ENCODE measurements around the gene CLDN6. TPM values are rescaled to one million over a fixed set of nuclear protein-coding genes. Genes with fewer than 3 reads are reported as not detected.

CLDN6 gene
- total and polyA plus RNA-seq, 2 donors (not counting 1 experiment from before 2014, with no cell fraction given): 0.03 TPM; not detected in 1

DNA sequence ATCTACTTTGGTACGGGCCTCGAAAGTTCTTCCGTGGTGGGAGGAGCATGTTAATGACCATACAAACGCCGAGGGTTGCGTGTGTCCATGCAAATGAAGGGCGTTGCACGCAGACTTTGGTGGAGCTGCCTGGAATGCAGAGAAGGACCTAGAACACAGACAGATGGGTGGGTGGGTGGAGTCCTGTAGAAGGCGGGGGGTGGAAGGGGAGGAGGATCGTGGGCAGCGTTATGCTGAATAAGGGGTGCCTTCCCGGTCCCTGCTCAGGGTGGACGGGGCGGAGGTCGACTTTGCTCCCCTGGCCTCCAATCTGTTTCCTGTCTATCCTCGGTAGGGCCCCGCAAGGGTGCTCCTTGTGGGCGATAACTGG lies 49.6 kb downstream of the CLDN6 start:
- TF ChIP-seq EZH2 (IDR thresholded peaks at IDR 0.05; ENCODE audit: low read length, missing control alignments): no peak
- TF ChIP-seq, protein P1, sequence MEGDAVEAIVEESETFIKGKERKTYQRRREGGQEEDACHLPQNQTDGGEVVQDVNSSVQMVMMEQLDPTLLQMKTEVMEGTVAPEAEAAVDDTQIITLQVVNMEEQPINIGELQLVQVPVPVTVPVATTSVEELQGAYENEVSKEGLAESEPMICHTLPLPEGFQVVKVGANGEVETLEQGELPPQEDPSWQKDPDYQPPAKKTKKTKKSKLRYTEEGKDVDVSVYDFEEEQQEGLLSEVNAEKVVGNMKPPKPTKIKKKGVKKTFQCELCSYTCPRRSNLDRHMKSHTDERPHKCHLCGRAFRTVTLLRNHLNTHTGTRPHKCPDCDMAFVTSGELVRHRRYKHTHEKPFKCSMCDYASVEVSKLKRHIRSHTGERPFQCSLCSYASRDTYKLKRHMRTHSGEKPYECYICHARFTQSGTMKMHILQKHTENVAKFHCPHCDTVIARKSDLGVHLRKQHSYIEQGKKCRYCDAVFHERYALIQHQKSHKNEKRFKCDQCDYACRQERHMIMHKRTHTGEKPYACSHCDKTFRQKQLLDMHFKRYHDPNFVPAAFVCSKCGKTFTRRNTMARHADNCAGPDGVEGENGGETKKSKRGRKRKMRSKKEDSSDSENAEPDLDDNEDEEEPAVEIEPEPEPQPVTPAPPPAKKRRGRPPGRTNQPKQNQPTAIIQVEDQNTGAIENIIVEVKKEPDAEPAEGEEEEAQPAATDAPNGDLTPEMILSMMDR (conservative IDR thresholded peaks at IDR 0.05 in 1 of 2, IDR thresholded peaks at IDR 0.05 in 1 of 2; ENCODE audit: low read depth in 1 of 2, low read length in 2 of 2): no peak
- H3K9me3 ChIP-seq (ENCODE audit: control insufficient read depth, insufficient read depth, low read depth, low read length): no peaks in the 10 kb centered on the region
- no peak overlapping the region for H3K4me3 ChIP-seq (replicated peaks in 1 of 4; ENCODE audit: control extremely low read depth in 1 of 4, insufficient read depth in 1 of 4, low read depth in 3 of 4, low read length in 4 of 4)
- no peaks in the 10 kb centered on the region for H3K36me3 ChIP-seq (ENCODE audit: control insufficient read depth, insufficient read depth, low read length)
- H3K79me2 ChIP-seq (ENCODE audit: control insufficient read depth, insufficient read depth, low read length): no peaks in the 10 kb centered on the region
- H3K4me1 ChIP-seq (ENCODE audit: control insufficient read depth, extremely low read depth, insufficient read depth, low read length): peaks cover 2% of the 10 kb centered on the region
- H3K9ac ChIP-seq (ENCODE audit: insufficient read depth, low read length): no peak overlapping the region
- no peak overlapping the region for H3K27ac ChIP-seq (ENCODE audit: insufficient read depth, low read length)
- no peaks in the 10 kb centered on the region for H4K20me1 ChIP-seq (ENCODE audit: control insufficient read depth, extremely low read depth, insufficient read depth, low read length)
- DNase-seq (ENCODE audit: low read depth in 2 of 2): no peak
- no peak overlapping the region for H2AFZ ChIP-seq (ENCODE audit: low read length)
- peaks cover 38% of the 10 kb centered on the region for H3K27me3 ChIP-seq (ENCODE audit: control insufficient read depth, insufficient read depth, low read length)
- no peak overlapping the region for H3K4me2 ChIP-seq (ENCODE audit: extremely low read depth, insufficient read depth, low read length)

GRCh38 chr16:2967721-2968161 lies 50.2 kb downstream of the CLDN6 start:
- no peak for DNase-seq (ENCODE audit: low read depth in 2 of 2)
- no peak overlapping the region for H3K4me3 ChIP-seq (replicated peaks in 1 of 4; ENCODE audit: control extremely low read depth in 1 of 4, insufficient read depth in 1 of 4, low read depth in 3 of 4, low read length in 4 of 4)
- peaks cover 42% of the 10 kb centered on the region for H3K27me3 ChIP-seq (ENCODE audit: control insufficient read depth, insufficient read depth, low read length)
- TF ChIP-seq, protein P1 (conservative IDR thresholded peaks at IDR 0.05 in 1 of 2, IDR thresholded peaks at IDR 0.05 in 1 of 2; ENCODE audit: low read depth in 1 of 2, low read length in 2 of 2): no peak
- TF ChIP-seq EZH2 (IDR thresholded peaks at IDR 0.05; ENCODE audit: low read length, missing control alignments): no peak
- no peak overlapping the region for H3K4me2 ChIP-seq (ENCODE audit: extremely low read depth, insufficient read depth, low read length)
- no peak overlapping the region for H2AFZ ChIP-seq (ENCODE audit: low read length)
- H3K9me3 ChIP-seq (ENCODE audit: control insufficient read depth, insufficient read depth, low read depth, low read length): no peaks in the 10 kb centered on the region
- no peak overlapping the region for H3K9ac ChIP-seq (ENCODE audit: insufficient read depth, low read length)
- H3K79me2 ChIP-seq (ENCODE audit: control insufficient read depth, insufficient read depth, low read length): no peaks in the 10 kb centered on the region
- H3K36me3 ChIP-seq (ENCODE audit: control insufficient read depth, insufficient read depth, low read length): no peaks in the 10 kb centered on the region
- H4K20me1 ChIP-seq (ENCODE audit: control insufficient read depth, extremely low read depth, insufficient read depth, low read length): no peaks in the 10 kb centered on the region
- no peak overlapping the region for H3K27ac ChIP-seq (ENCODE audit: insufficient read depth, low read length)
- H3K4me1 ChIP-seq (ENCODE audit: control insufficient read depth, extremely low read depth, insufficient read depth, low read length): peaks cover 2% of the 10 kb centered on the region

DNA sequence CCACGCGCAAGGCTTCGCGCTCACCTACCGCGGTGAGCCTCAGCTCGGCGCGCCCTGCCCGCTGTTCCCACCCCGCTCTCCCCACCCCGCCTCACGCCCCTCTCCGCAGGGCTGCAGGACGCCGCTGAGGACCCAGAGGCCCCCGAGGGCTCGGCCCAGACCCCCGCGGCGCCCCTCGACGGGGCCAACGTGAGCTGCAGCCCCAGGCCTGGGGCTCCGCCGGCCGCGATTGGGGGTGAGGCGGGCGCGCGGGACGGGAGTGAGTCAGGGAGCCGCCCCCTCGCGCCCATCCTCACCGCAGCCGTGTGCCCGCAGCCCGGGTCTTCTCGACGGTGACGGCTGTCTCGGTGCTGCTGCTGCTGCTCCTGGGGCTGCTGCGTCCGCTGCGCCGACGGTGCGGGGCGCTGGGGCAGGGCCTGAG lies 50.8 kb downstream of the CLDN6 start:
- no peaks in the 10 kb centered on the region for H3K9me3 ChIP-seq (ENCODE audit: control insufficient read depth, insufficient read depth, low read depth, low read length)
- H3K79me2 ChIP-seq (ENCODE audit: control insufficient read depth, insufficient read depth, low read length): no peaks in the 10 kb centered on the region
- TF ChIP-seq, protein P1 (conservative IDR thresholded peaks at IDR 0.05 in 1 of 2, IDR thresholded peaks at IDR 0.05 in 1 of 2; ENCODE audit: low read depth in 1 of 2, low read length in 2 of 2): no peak
- TF ChIP-seq EZH2 (IDR thresholded peaks at IDR 0.05; ENCODE audit: low read length, missing control alignments): no peak
- H3K27ac ChIP-seq (ENCODE audit: insufficient read depth, low read length): no peak overlapping the region
- no peak overlapping the region for H3K4me2 ChIP-seq (ENCODE audit: extremely low read depth, insufficient read depth, low read length)
- H2AFZ ChIP-seq (ENCODE audit: low read length): no peak overlapping the region
- H3K27me3 ChIP-seq (ENCODE audit: control insufficient read depth, insufficient read depth, low read length): peaks cover 47% of the 10 kb centered on the region
- no peaks in the 10 kb centered on the region for H3K36me3 ChIP-seq (ENCODE audit: control insufficient read depth, insufficient read depth, low read length)
- no peak overlapping the region for H3K4me3 ChIP-seq (replicated peaks in 1 of 4; ENCODE audit: control extremely low read depth in 1 of 4, insufficient read depth in 1 of 4, low read depth in 3 of 4, low read length in 4 of 4)
- H3K9ac ChIP-seq (ENCODE audit: insufficient read depth, low read length): no peak overlapping the region
- DNase-seq (ENCODE audit: low read depth in 2 of 2): no peak
- H3K4me1 ChIP-seq (ENCODE audit: control insufficient read depth, extremely low read depth, insufficient read depth, low read length): peaks cover 2% of the 10 kb centered on the region
- H4K20me1 ChIP-seq (ENCODE audit: control insufficient read depth, extremely low read depth, insufficient read depth, low read length): no peaks in the 10 kb centered on the region
